Measurements from ENCODE around the gene TGOLN2. TPM values are rescaled to one million over a fixed set of nuclear protein-coding genes. Genes with fewer than 3 reads are reported as not detected.

TGOLN2 gene
- total and polyA plus RNA-seq, 10 of the 15 experiments (the other 5 are each of a cell fraction or from before 2014, with no cell fraction given) = 13.8 to 92.3 (median 49.4) TPM

- peak; percentile 89 for TF ChIP-seq NFYB (IDR thresholded peaks at IDR 0.05; ENCODE audit: insufficient read depth, low read depth, low read length)
- TF ChIP-seq NBN (IDR thresholded peaks at IDR 0.05) = peak; percentile 91
- TF ChIP-seq RELB (IDR thresholded peaks at IDR 0.05; ENCODE audit: low read depth) = peak; percentile 82; the same call in 1 of the 2 replicates
- peak; percentile 52 for TF ChIP-seq HDAC6 (IDR thresholded peaks at IDR 0.05; ENCODE audit: unreplicated experiment)
- no peak for TF ChIP-seq SUPT20H (IDR thresholded peaks at IDR 0.05; ENCODE audit: borderline replicate concordance, control insufficient read depth, low read depth, low read length)
- peak; percentile 84 for TF ChIP-seq POU2F2 (IDR thresholded peaks at IDR 0.05; ENCODE audit: borderline replicate concordance, low read depth, low read length)
- TF ChIP-seq, protein P1, sequence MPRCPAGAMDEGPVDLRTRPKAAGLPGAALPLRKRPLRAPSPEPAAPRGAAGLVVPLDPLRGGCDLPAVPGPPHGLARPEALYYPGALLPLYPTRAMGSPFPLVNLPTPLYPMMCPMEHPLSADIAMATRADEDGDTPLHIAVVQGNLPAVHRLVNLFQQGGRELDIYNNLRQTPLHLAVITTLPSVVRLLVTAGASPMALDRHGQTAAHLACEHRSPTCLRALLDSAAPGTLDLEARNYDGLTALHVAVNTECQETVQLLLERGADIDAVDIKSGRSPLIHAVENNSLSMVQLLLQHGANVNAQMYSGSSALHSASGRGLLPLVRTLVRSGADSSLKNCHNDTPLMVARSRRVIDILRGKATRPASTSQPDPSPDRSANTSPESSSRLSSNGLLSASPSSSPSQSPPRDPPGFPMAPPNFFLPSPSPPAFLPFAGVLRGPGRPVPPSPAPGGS (IDR thresholded peaks at IDR 0.05; ENCODE audit: borderline replicate concordance, insufficient read depth, low read depth, low read length, poor library complexity, severe bottlenecking) = no peak
- no peak for TF ChIP-seq EGR1 (IDR thresholded peaks at IDR 0.05; ENCODE audit: borderline replicate concordance in 1 of 2, low read depth in 2 of 2, low read length in 2 of 2)
- peak; percentile 62 for TF ChIP-seq REST (IDR thresholded peaks at IDR 0.05; ENCODE audit: low read depth, low read length)
- TF ChIP-seq SREBF1 (IDR thresholded peaks at IDR 0.05; ENCODE audit: low read length) = peak; percentile 86
- TF ChIP-seq ASH2L (IDR thresholded peaks at IDR 0.05; ENCODE audit: borderline replicate concordance, low read depth) = no peak
- TF ChIP-seq, protein P2, sequence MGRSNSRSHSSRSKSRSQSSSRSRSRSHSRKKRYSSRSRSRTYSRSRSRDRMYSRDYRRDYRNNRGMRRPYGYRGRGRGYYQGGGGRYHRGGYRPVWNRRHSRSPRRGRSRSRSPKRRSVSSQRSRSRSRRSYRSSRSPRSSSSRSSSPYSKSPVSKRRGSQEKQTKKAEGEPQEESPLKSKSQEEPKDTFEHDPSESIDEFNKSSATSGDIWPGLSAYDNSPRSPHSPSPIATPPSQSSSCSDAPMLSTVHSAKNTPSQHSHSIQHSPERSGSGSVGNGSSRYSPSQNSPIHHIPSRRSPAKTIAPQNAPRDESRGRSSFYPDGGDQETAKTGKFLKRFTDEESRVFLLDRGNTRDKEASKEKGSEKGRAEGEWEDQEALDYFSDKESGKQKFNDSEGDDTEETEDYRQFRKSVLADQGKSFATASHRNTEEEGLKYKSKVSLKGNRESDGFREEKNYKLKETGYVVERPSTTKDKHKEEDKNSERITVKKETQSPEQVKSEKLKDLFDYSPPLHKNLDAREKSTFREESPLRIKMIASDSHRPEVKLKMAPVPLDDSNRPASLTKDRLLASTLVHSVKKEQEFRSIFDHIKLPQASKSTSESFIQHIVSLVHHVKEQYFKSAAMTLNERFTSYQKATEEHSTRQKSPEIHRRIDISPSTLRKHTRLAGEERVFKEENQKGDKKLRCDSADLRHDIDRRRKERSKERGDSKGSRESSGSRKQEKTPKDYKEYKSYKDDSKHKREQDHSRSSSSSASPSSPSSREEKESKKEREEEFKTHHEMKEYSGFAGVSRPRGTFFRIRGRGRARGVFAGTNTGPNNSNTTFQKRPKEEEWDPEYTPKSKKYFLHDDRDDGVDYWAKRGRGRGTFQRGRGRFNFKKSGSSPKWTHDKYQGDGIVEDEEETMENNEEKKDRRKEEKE (IDR thresholded peaks at IDR 0.05) = no peak
- 0 out of 2 replicates have a peak, but pooled peaks have one; percentile 6 for TF ChIP-seq CBX5 (IDR thresholded peaks at IDR 0.05; ENCODE audit: low read depth)
- TF ChIP-seq IRF5 (IDR thresholded peaks at IDR 0.05; ENCODE audit: borderline replicate concordance) = no peak
- TF ChIP-seq POLR2A (IDR thresholded peaks at IDR 0.05; ENCODE audit: low read depth, low read length) = peak; percentile 99
- TF ChIP-seq ATF7 (IDR thresholded peaks at IDR 0.05; ENCODE audit: low read depth) = peak; percentile 49; the same call in 1 of the 2 replicates
- TF ChIP-seq ZNF622 (IDR thresholded peaks at IDR 0.05) = no peak
- TF ChIP-seq HDAC2 (IDR thresholded peaks at IDR 0.05) = no peak
Observed at GRCh38 chr2:85354286-85355072, 26.7 kb upstream of the TGOLN2 start, which contains the start of the genes ELMOD3 and RETSAT (continued).
